Osteocyte (in vitro differentiated cells): ENCODE results near the gene TMEM223. TPM values are rescaled to one million over a fixed set of nuclear protein-coding genes. Genes with fewer than 3 reads are reported as not detected.
A peak's percentile ranks its signal among the peaks of the same experiment; 100 is the strongest.

Experiments used
- DNase-seq: peaks from one replicate; pipeline ENCODE4 v3.0.0; 2021; ENCODE audit warnings: mixed read lengths; ENCODE audit not compliant: unreplicated experiment; ENCODE audit errors: extremely low spot score
- H3K27ac Mint-ChIP-seq: one replicate; pipeline ENCODE4 v1.8.0; 2021; ENCODE audit warnings: mild to moderate bottlenecking, mixed read lengths; ENCODE audit not compliant: unreplicated experiment
- H3K27me3 Mint-ChIP-seq: one replicate; pipeline ENCODE4 v1.8.0; 2021; ENCODE audit warnings: mixed read lengths; ENCODE audit not compliant: unreplicated experiment
- H3K36me3 Mint-ChIP-seq: one replicate; pipeline ENCODE4 v1.8.0; 2021; ENCODE audit warnings: mixed read lengths; ENCODE audit not compliant: unreplicated experiment
- H3K4me1 Mint-ChIP-seq: one replicate; pipeline ENCODE4 v1.8.0; 2021; ENCODE audit warnings: mixed read lengths; ENCODE audit not compliant: unreplicated experiment
- H3K4me3 Mint-ChIP-seq: one replicate; pipeline ENCODE4 v1.8.0; 2021; ENCODE audit warnings: mild to moderate bottlenecking, moderate library complexity, mixed read lengths; ENCODE audit not compliant: unreplicated experiment
- H3K9me3 Mint-ChIP-seq: one replicate; pipeline ENCODE4 v1.8.0; 2021; ENCODE audit warnings: mixed read lengths; ENCODE audit not compliant: unreplicated experiment
- total RNA-seq: library from RNA; stranded (reverse); gene quantifications from 2 replicates; pipeline ENCODE4 v1.2.1, GENCODE V29; 2021
- TF ChIP-seq, protein P1 (sequence below): fragments of 200-600 bp; sonication (generic); IDR thresholded peaks from 2 replicates; pipeline ENCODE4 v1.5.0; 2021; ENCODE audit warnings: antibody characterized with exemption, mild to moderate bottlenecking, moderate library complexity

TMEM223 gene
- total RNA-seq, 1 donor from 2014 or later: 14.5 TPM

DNA sequence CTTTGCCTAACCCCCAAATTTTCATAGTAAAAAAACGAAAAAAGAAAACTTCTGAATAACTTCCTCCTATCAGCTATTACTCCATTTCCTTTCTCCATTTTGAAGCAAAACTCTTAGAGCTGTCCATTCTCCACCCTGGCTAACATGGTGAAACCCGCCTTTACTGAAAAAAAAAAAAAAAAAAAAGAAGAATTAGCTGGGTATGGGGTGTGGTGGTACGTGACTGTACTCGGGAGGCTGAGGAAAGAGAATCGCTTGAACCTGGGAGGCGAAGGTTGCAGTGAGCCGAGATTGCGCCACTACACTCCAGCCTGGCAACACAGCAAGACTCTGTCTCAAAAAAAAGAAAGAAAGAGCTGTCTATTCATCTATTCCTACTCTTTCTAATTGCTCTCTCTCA, 24.8 kb upstream of the TMEM223 start:
- Mint-ChIP-seq H3K9me3 (no peaks in the 10 kb centered on the region), H3K36me3 (peaks cover 27% of the 10 kb centered on the region), H3K27me3 (no peaks in the 10 kb centered on the region), H3K4me1 (no peaks in the 10 kb centered on the region), H3K4me3 (no peak overlapping the region), H3K27ac (no peak overlapping the region)
- TF ChIP-seq, protein P1, sequence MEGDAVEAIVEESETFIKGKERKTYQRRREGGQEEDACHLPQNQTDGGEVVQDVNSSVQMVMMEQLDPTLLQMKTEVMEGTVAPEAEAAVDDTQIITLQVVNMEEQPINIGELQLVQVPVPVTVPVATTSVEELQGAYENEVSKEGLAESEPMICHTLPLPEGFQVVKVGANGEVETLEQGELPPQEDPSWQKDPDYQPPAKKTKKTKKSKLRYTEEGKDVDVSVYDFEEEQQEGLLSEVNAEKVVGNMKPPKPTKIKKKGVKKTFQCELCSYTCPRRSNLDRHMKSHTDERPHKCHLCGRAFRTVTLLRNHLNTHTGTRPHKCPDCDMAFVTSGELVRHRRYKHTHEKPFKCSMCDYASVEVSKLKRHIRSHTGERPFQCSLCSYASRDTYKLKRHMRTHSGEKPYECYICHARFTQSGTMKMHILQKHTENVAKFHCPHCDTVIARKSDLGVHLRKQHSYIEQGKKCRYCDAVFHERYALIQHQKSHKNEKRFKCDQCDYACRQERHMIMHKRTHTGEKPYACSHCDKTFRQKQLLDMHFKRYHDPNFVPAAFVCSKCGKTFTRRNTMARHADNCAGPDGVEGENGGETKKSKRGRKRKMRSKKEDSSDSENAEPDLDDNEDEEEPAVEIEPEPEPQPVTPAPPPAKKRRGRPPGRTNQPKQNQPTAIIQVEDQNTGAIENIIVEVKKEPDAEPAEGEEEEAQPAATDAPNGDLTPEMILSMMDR: no peak
- DNase-seq: no peak

DNA sequence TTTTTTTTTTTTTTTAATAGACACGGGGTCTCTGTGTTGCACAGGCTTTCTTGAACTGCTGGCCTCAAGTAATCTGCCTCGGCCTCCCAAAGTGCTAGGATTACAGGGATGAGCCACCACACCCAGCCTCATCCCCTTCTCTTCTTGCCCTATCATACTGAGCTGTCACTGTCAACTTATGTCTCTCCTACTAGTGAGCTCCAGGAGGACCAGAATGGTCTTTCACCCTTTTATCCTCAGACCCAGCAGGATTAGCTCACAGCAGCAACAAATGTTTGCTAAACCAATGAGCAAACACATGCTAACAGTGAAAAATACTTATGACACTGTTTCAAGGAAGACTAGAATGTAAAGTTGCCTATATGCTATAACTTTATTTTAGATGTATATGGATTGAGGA, 19.9 kb upstream of the TMEM223 start:
- no peak for DNase-seq
- Mint-ChIP-seq H3K4me1 (peaks cover 2% of the 10 kb centered on the region), H3K27me3 (no peaks in the 10 kb centered on the region), H3K4me3 (no peak overlapping the region), H3K27ac (peak overlapping the region; percentile 40), H3K9me3 (no peaks in the 10 kb centered on the region), H3K36me3 (peaks cover 9% of the 10 kb centered on the region)
- TF ChIP-seq, protein P1: no peak

DNA sequence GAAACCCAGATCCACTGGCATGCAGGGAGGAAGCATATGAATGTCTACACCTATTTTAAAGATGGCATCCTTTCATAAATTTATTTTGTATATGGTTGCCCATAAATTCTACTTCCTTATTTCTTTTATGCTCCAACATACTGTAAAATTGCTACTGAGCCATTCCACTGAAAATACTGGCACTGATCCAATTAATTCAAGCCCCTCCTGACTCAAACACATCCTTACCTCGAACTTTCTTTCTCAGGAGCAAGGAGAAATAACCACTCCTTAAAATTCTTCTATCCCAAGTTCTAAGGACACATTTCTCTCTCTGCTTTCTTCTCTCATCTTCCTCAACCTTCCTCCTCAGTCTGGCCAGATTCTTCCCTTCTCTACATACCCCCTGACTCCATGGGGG, 18.9 kb upstream of the TMEM223 start:
- no peak for DNase-seq
- Mint-ChIP-seq H3K36me3 (peaks cover 9% of the 10 kb centered on the region), H3K27ac (no peak overlapping the region), H3K9me3 (no peaks in the 10 kb centered on the region), H3K4me1 (peaks cover 9% of the 10 kb centered on the region), H3K27me3 (no peaks in the 10 kb centered on the region), H3K4me3 (no peak overlapping the region)
- TF ChIP-seq, protein P1: no peak

DNA sequence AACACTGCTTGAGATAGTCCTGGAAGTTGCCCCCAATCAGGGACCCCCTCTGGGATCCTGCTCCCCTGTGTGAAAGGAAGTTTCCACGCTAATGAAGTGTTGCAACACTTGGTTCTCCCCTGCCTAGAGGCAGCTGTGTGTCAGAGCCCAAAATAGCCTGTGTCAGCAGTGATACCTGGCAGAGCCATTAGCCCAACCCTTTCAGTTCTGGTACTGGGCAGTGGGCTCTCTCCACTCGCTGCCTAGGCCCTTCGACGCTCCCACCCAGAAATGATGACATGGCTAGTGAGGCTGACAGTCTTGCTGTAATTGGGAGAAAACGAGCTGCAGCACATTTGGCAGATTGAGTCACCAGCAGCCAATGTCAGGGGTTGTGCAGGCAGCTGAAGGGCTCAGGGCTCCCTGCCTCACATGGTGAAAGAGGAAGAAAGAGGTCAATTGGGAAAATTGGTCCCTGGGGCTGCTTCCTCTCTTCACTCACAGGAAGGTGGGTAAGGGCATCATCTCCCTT, 14.9 kb upstream of the TMEM223 start:
- H3K27ac Mint-ChIP-seq: peak overlapping the region; percentile 67
- no peaks in the 10 kb centered on the region for H3K9me3 Mint-ChIP-seq
- H3K36me3 Mint-ChIP-seq: peaks cover 16% of the 10 kb centered on the region
- TF ChIP-seq, protein P1: no peak
- H3K4me1 Mint-ChIP-seq: peaks cover 24% of the 10 kb centered on the region
- no peak for DNase-seq
- H3K4me3 Mint-ChIP-seq: peak overlapping the region; percentile 98
- H3K27me3 Mint-ChIP-seq: no peaks in the 10 kb centered on the region

DNA sequence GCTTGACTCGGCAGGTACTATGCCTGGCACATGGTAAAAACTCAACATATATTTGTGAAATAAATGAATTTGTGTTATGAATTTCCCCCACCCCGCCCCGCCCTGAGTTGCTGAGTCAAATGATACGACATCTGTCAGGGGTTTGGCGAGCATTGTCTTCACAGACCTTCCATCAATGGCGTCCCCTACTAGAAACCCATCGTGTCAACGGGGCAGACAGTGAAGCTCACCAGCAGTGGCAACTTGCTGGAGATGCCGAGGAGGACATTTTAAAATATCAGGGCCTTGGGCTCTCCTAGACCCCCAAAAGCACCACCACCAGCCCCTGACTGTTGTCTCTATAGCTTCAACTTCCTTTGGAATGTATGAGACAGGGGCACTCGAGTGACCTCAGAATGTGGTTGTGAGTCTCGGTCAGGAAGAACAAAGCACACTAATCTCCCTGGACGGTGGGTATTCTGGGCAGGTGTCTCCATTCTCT, 14.2 kb upstream of the TMEM223 start:
- H3K27ac Mint-ChIP-seq: peak overlapping the region; percentile 67
- H3K4me3 Mint-ChIP-seq: peak overlapping the region; percentile 98
- TF ChIP-seq, protein P1: no peak
- no peaks in the 10 kb centered on the region for H3K27me3 Mint-ChIP-seq
- H3K36me3 Mint-ChIP-seq: peaks cover 21% of the 10 kb centered on the region
- no peaks in the 10 kb centered on the region for H3K9me3 Mint-ChIP-seq
- DNase-seq: no peak
- H3K4me1 Mint-ChIP-seq: peaks cover 24% of the 10 kb centered on the region
